ENCODE measurements around the gene CADPS. TPM values are rescaled to one million over a fixed set of nuclear protein-coding genes. Genes with fewer than 3 reads are reported as not detected.

CADPS gene
- total and polyA plus RNA-seq, 4 donors: 0.13 to 3.6 (median 0.49) TPM

GRCh38 chr3:62774221-62774620, 101.0 kb downstream of the CADPS start:
- Histone ChIP-seq H3K27me3 (ENCODE audit: control insufficient read depth in 3 of 3, insufficient read depth in 3 of 3, low read length in 2 of 3) (no peaks in the 10 kb centered on the region), H3K9ac (ENCODE audit: insufficient read depth in 1 of 2, low read length in 2 of 2) (no peak overlapping the region), H3K4me3 (no peak overlapping the region), H3K27ac (ENCODE audit: low read depth in 1 of 2, low read length in 1 of 2) (no peak overlapping the region), H3K9me3 (ENCODE audit: control insufficient read depth in 4 of 4, insufficient read depth in 3 of 4, low read length in 3 of 4) (no peaks in the 10 kb centered on the region), H3K36me3 (ENCODE audit: control insufficient read depth in 4 of 4, insufficient read depth in 4 of 4, low read length in 4 of 4) (no peaks in the 10 kb centered on the region), H3K4me1 (ENCODE audit: control insufficient read depth in 5 of 5, insufficient read depth in 5 of 5, low read length in 5 of 5) (peaks cover 0 to 7% (median 0%) of the 10 kb centered on the region in 5 donors)
- TF ChIP-seq, protein P1, sequence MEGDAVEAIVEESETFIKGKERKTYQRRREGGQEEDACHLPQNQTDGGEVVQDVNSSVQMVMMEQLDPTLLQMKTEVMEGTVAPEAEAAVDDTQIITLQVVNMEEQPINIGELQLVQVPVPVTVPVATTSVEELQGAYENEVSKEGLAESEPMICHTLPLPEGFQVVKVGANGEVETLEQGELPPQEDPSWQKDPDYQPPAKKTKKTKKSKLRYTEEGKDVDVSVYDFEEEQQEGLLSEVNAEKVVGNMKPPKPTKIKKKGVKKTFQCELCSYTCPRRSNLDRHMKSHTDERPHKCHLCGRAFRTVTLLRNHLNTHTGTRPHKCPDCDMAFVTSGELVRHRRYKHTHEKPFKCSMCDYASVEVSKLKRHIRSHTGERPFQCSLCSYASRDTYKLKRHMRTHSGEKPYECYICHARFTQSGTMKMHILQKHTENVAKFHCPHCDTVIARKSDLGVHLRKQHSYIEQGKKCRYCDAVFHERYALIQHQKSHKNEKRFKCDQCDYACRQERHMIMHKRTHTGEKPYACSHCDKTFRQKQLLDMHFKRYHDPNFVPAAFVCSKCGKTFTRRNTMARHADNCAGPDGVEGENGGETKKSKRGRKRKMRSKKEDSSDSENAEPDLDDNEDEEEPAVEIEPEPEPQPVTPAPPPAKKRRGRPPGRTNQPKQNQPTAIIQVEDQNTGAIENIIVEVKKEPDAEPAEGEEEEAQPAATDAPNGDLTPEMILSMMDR (IDR thresholded peaks at IDR 0.05; ENCODE audit: control extremely low read depth, extremely low read depth): no peak
- 42 to 68% methylated on average over 2 of the region's 2 CpGs for WGBS, 2 donors
- no peak for ATAC-seq (ENCODE audit: insufficient read depth, low FRiP score)
- DNase-seq: peak in 2 of 3 donors; percentile 52 to 67

DNA sequence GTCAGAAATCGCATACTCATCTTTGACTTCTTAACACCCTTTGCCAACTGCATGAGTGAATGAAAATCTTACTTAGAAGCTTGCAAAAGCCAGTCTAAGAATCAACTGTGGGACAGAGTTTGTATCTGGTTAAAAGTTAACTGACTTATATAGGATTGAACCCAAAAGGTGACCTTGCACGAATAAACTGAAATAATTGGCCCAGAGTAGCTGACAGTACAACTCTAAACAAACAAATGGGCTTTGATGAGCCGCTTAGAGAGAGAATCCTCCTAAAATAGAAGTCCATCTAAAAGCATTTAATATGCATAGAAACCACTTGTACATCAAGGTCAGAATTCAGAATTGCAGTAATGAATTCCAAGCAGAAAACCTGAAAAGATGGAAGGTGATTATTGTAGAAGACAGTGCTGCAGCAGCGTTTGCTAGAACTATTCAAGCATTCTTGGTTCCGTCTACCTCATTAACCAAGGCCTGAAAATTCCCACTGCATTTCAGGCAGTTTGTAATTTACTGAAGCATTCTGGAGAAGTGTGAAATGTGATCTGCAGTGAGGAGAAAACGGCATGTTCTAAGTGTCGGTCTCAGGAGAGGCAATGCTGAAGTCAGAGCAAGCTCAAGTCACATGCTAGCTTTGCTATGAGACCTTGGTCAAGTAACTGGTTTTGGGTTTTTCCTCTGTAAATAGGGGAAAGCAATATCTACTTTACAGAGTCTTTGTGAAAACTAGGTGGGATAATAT, 103.7 kb downstream of the CADPS start:
- Histone ChIP-seq H3K4me3 (no peak overlapping the region), H3K9me3 (ENCODE audit: control insufficient read depth in 4 of 4, insufficient read depth in 3 of 4, low read length in 3 of 4) (no peaks in the 10 kb centered on the region), H3K4me1 (ENCODE audit: control insufficient read depth in 5 of 5, insufficient read depth in 5 of 5, low read length in 5 of 5) (peaks cover 0 to 7% (median 0%) of the 10 kb centered on the region in 5 donors), H3K9ac (ENCODE audit: insufficient read depth in 1 of 2, low read length in 2 of 2) (no peak overlapping the region), H3K27me3 (ENCODE audit: control insufficient read depth in 3 of 3, insufficient read depth in 3 of 3, low read length in 2 of 3) (no peaks in the 10 kb centered on the region), H3K27ac (ENCODE audit: low read depth in 1 of 2, low read length in 1 of 2) (no peak overlapping the region), H3K36me3 (ENCODE audit: control insufficient read depth in 4 of 4, insufficient read depth in 4 of 4, low read length in 4 of 4) (no peaks in the 10 kb centered on the region)
- no peak for ATAC-seq (ENCODE audit: insufficient read depth, low FRiP score)
- DNase-seq: no peak
- WGBS, 2 donors: 75 to 84% methylated on average over 7 of the region's 7 CpGs
- TF ChIP-seq, protein P1 (IDR thresholded peaks at IDR 0.05; ENCODE audit: control extremely low read depth, extremely low read depth): no peak

DNA sequence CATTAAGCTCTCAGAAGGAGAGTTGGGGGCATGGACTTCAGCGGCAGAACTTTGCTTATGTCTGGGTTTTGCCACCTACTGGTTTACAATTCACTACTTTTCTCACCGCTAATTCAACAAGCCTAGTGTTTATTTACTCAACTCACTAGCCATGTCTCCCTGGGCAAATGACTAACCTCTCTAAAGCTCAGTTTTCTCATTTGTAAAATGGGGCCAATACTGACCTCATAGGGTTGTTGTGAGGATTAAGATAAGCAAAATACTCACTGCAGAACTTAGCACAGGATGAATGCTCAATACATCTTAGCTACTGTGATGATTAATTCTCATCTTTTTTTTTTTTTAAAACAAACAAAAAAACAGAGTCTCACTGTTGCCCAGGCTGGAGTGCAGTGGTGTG, 106.3 kb downstream of the CADPS start:
- 30 to 50% methylated on average over 2 of the region's 2 CpGs for WGBS, 2 donors
- no peak overlapping the region for H3K4me3 ChIP-seq

More for the DNA sequence above, 106.3 kb downstream of the CADPS start:
- no peaks in the 10 kb centered on the region for H3K27me3 ChIP-seq (ENCODE audit: control insufficient read depth in 3 of 3, insufficient read depth in 3 of 3, low read length in 2 of 3)
- no peaks in the 10 kb centered on the region for H3K36me3 ChIP-seq (ENCODE audit: control insufficient read depth in 4 of 4, insufficient read depth in 4 of 4, low read length in 4 of 4)
- no peaks in the 10 kb centered on the region for H3K9me3 ChIP-seq (ENCODE audit: control insufficient read depth in 4 of 4, insufficient read depth in 3 of 4, low read length in 3 of 4)
- DNase-seq: no peak
- H3K27ac ChIP-seq (ENCODE audit: low read depth in 1 of 2, low read length in 1 of 2): no peak overlapping the region
- no peaks in the 10 kb centered on the region for H3K4me1 ChIP-seq (ENCODE audit: control insufficient read depth in 5 of 5, insufficient read depth in 5 of 5, low read length in 5 of 5)
- no peak for ATAC-seq (ENCODE audit: insufficient read depth, low FRiP score)
- H3K9ac ChIP-seq (ENCODE audit: insufficient read depth in 1 of 2, low read length in 2 of 2): no peak overlapping the region
- TF ChIP-seq, protein P1 (IDR thresholded peaks at IDR 0.05; ENCODE audit: control extremely low read depth, extremely low read depth): no peak

Measured in lung (tissue), 12 donors.